Measurements from ENCODE around the gene PDE4D.

PDE4D gene

DNA sequence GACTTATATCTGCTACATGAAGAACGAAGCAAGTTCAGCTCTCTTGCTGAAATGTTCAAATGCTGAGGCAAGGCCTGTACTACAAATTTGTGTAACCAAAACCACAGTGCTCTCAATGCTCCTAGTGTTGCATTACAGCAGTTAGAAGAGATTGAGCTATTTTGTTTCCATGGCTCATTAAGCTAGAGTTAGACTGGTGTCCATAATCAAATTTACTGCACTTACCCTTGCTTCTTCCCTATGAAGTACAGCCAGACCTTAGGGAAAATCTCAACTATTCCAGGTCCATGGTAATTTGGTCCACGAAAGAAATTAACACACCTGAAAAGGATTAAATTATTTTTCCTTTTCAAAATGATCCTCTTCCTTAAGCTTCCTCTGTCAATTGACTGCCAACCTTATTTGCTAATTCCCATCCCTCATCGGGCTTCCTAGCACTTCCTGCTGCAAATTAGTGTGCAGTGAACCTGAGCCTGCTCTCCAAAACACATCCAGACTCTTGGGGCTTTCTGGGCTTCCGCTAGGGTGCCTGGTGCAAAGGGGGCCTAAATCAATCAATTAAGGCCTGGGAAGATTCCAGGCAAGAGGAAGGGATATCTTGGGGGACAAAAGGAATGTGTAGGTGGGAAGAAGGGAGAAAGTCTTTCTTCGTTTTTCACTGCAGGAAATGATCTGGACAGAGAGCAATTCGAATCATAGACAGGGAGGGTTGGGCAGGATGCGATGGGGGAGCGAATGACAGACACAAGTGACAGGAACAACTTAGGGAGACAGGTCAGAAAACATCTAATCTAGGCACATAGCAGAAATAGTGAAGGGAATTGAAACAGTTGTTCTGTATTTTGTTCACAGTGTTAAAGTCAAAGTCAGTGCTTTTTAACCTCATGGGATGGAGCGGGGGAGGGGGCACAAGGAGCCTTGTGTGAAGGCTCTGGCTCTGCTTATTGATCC is 768.2 kb downstream of the PDE4D start:
- peak; percentile 69 for FAIRE-seq

DNA sequence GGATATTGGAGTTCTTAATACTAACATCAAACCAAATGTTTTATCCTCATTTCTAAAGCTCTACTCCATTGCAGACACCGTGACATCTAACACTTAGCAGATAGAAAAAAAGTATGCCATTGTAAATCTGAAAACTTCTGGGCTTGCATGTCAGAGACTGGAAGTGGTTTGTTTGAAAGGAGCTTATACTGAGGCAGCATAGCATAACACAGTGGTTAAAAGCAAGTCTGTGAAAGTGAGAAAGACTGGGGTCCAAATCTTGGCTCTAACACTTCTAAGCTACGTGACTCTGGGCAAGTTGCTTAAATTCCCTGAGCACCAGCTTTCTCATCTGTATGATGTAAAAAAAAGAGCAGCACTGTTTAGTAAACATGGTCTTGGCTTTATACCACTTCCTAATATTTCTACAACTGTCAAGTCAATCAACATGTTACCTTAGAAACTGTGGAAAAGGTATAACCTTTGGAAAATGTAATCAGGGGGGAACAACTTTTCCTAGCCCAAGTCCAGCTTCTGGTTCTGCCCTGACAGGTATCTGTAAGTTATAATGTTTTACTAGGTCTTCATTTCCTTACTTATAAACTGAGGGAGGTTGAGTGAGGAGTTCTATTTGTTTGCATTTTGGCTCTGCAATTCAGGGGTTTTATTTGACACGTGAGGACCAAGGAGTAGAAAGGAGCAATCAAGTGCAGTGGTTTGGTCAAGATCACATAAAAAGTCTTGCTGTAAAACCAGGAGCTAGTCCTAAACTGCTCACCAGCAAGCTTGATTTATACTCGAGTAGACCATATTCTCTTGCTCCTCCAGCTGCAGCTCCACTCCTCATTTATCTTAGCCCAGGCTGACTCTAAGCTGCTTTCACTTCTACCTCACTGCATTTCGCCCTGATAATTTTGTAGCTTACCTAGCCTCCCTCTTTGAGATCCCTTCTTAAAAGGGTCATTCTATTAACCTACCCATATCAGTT is 769.6 kb downstream of the PDE4D start:
- FAIRE-seq: peak; percentile 87

DNA sequence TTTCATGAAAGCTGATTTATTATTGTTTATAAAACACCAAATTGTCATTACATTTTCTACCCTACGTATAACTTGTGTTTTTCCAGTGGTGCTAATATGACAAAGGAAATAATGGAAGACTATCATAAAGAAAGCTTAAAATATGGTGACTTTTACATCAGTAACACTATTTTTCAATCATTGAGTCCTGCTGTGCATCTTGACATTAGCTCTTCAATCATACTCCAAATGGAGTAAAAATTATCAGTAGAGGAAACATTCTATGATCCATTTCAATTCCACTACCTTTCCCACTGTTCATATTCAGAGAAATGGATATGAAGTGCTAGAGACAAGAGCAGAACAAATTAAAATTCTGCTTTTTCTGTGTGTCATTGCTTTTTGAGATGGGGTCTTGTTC is 774.0 kb downstream of the PDE4D start:
- FAIRE-seq: no peak

DNA sequence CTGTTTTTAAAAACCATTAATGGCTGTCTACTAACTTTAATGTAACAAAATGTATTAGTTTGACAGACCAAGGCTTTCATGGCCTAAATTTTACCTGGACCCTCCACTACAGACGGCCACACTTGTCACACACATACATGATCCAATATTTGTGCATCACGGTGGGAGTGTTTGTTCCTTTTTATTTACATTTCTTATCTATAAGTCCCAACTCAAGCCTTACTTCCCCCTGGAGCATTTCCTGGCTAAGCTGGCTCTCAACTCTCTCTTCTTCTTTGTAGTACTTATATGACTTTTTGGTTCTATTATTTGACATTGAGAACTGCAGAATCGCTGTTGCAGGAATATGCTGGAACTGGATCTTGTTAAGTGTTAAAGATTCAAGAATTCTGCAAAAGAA is 776.2 kb downstream of the PDE4D start:
- no peak for FAIRE-seq

DNA sequence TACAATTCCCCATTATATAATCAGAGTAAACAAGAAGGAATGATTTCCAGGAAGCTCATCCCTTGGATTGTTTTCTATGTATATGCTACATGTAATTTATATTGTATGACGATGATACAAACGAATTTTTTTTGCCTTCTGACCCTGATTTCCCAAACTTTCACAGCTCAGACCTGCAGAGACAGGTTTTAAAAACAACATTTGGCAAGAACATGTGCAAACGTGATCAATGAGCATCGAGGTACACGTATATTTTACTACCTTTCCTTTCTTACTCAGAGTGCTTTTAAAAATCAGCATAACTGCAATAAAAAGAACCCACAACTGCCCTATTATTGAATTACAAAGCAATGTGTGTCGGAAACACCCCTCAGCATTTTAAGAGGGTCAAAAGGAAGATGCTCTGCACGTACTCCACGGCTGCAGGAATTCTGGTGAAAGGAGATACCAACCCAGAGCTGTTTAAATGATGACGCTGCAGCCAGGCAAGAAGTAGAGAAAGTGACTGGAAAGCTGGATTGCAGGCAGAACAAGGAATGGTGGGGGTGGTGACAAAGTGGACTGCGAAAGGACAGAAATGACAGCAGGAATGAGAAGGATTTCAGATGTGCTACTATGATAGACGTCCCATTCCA is 777.2 kb downstream of the PDE4D start:
- FAIRE-seq: no peak

DNA sequence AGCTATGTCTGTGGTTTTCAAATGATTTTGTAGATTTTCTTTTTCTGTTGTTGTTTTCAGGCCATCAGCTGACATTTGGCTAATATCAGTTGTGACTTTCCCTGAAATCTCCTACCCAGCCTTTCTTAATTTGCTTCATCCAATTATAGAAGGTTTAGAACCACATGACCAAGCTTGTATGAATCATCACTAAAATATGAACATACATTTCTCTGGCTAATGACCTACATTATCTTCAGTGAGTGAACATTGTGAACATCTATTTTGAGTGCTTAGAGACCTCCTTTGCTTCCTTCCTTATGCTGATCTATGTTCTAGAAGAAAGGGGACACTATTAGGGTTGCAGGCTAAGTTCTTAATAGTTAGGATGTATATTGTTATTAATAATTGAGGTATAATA is 778.2 kb downstream of the PDE4D start:
- FAIRE-seq: peak; percentile 51

DNA sequence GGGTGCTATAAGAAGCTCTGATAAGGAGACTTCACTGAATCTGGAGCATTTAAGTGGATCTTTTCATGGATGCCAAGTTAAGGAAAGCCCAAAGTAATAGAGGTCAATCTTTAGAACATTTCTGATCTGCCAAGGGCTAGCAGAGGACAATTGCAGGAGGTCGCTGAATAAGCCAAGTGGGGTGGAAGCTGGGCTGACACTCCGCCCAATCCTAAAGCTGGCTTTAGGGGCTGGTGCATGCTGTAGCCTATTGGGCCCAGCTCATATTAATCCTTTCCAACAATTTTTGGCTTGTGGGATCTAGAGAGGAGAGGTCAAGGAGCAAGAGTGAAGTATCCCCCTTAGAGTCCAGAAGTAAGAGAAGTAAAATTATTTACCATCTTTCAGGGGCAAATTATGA is 784.1 kb downstream of the PDE4D start:
- no peak for FAIRE-seq

DNA sequence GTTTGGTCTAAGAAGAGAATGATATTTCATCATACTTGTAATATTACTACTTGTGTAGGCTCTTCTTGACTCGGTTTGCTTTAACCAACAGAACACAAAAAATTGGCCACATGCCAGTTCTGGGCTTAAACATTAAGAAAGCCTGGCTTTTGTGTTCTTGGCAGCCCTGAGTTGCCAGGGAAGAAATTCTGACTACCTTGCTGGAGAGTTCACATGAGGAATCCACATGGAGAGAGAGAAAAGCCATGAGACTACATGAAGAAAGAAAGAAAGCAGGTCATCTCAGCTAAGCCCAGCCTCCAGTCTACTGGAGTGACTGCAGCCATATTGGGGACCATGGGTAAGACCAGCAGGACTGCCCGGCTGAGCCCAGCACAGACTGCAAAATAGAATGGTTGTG is 785.8 kb downstream of the PDE4D start:
- no peak for FAIRE-seq

DNA sequence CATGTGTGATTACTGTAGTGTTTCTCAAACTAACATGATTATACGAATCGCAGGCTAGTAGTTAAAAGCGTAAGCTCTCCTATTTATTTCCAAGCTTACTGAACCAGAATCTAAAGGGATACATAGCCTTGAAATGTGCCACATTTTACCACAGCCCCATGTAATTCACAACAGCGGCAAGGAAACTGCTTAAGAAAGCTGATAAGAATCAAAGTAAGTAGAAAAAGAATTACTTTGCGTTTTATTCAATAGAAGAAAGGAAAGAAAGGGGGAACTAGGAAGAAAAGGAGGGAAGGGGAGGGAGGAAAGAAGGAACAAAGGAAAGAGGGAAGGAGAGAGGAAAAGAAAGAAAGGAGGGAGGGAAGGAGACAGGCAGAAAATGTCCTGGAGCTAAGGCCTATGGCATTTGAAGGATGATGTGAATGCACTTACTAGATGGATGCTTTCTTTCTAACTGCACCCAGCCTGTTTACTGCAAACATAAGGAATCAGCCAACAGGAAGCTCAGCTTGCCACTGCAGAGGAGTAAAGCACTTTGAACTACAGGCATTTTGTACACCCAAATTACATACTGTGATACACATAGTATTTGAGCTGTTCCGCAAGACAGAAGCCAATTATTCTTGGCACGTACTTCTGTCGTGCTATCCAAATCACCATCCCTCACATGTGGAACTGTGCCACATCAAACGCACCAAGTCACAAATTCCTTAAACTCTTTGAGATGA is 789.0 kb downstream of the PDE4D start:
- FAIRE-seq: no peak

DNA sequence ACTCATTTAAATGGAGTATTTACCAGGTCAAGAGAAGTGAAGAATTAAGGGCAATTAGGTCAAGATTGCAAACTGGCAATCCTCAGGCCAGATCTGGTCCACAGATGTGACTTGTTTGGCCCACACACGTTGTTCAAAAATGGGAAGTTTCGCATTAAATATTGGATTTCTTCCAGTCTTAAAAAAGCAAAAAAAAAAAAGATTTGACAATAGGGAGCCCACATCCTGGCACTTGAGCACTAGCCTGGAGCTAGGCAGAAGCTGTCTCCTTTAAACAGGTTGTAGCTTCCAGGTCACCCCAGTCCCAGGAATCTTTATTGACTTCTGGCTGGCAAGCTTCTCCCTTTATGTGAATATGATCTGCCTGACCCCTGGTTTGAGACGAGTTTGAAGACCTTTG is 790.2 kb downstream of the PDE4D start:
- FAIRE-seq: no peak

DNA sequence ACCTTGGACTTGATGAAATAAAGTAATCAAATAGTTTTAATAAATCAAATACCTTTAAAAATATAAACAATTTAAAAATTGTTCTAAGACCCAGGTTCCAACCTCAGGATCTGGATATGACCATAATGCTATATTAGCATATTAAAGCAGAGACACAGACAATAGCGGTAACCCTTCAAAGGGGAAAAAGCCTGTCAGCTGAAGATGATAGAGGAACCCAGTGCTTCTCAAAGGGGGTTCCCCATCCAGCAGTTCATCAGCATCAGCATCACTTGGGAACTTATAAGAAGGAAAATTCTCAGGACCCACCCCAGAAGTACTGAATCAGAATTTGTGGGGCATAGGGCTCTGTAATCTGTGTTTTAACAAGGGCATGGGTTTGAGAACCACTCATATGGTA is 791.1 kb downstream of the PDE4D start:
- no peak for FAIRE-seq

DNA sequence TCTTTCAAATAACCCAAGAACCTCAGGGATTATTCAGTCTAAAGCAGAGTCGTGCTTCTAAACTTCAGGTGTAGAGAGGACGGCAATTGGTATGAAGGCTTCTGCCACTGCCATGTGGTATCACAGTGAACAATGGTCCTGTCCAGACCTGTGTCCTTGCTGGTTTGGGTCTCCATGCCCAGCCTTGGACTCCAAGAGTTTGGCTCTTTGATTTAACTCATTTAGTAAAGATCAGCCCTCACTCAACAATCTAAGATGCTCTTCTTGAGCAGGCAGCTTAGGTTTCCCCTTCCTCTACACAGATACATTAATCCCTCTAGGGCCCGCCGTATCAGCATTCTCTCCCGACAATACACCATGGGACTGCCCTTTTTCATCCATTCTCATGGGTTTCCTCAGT is 792.7 kb downstream of the PDE4D start:
- no peak for FAIRE-seq

DNA sequence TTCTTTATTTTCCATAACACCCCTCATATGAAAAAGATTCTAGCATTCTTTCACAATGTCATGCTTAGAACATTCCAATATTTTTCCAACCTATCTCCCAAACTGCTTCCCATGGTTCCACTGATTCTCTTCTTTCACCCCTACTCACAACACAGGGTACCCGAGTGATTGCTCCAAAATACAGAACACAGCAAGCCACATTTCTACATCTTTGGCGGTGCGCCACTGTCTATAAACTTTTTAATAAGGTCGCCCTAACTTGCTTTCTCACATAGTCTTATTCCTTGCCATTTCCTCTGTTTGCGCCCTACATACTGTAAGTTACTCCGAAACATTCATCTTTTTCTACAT is 793.6 kb downstream of the PDE4D start:
- FAIRE-seq: no peak

DNA sequence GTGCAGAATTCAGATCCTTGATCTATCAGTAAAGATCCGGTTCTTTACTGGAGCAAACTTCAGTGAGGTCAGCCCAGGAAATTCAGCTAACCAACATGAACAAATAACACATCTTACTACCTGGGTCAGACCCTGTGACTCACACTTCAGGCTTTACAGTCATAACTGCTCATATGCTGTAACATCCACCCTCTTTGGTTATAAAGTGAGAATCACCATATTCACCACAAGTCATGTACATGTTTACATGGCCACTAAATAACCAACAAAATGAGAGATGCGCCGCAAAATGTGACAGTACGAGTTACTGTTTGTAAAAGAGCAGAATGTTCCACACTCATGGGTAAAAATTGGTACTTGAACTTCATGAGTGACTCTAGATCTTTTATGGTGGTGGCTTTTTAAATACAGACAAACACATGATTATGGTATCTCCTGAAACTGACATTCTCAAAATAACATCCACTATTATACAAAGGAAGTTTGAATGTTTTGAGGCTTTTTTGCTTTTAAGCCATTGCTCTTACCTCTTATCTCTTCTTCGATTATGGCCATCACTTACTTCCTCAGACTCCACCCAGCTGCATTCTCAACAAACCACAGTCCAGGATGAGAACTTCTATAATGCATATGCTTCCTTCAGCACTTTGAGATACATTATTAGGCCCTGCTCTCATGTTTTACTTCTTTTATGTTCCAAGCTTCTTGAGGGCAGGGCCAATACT is 794.1 kb downstream of the PDE4D start:
- no peak for FAIRE-seq

DNA sequence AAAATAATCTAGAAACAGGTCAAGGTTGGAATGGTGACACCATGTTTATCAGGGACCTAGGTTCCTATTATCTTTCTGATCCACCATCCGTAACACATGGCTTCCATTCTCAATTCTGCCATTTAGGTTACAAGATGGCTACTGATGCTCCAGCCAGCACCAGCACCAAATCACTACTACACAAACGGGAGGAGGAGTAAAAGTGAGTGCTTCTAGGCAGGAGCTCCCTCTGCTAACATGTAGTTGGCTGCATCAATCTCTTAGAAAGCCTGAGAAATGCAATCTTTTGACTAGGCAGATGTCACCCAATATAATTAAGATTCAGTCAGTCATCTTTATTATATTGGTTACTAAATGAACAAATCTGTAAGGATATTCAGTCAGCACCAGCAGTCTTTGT is 794.8 kb downstream of the PDE4D start:
- FAIRE-seq: no peak

DNA sequence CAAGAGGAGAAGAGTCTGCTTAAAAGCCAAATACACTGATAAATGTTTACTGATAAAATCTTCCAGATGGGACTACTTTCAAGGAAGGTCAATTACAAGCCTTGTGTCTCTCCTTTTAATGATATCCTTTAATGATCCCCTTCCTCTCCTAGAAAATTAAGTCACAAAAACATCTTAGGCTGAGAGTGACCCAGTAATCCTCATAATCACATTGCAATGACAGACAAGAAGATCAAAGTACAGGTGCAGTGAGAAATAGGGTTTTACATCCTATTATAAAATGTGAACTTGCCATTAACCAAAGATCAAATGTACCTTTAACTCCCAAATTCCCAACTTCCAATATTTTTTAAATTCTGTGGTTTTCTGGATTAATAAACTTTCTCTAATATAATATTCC is 795.8 kb downstream of the PDE4D start:
- no peak for FAIRE-seq

DNA sequence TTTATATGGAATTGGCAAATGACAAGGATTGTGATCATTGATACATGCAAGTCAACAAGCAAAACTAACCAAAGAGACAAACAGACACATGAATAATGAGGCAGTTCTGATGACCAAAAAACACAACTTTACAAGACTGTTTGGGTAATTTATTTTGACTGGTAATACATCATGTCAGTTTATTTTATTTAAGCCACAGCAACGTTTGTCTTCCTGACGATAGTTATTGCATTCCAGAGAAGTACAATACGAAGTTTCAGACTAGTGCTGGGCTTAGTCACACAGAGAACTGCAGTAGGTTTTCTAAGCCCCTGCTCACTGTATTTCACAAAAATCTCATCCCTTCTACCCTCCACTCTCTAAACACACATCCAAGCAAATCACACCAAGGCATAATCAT is 796.4 kb downstream of the PDE4D start:
- FAIRE-seq: no peak

DNA sequence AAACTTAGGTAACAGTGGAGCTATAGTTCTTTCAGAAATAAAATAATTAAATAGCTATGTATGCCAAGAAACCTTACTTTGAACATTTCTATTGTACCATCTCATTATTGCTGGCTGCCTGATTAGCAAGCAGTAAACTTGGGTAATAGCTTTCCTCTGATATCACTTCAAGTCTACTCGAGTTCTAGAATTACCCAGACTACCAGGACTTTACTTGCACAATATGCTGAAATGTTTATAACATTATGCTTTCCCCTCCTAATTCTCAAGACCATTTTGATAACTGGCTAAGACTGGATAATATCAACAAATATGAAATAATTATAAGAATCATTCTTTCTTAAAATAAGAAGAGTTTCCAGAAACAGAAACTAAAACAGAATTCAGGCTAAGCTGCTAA is 798.0 kb downstream of the PDE4D start:
- peak; percentile 24 for FAIRE-seq

DNA sequence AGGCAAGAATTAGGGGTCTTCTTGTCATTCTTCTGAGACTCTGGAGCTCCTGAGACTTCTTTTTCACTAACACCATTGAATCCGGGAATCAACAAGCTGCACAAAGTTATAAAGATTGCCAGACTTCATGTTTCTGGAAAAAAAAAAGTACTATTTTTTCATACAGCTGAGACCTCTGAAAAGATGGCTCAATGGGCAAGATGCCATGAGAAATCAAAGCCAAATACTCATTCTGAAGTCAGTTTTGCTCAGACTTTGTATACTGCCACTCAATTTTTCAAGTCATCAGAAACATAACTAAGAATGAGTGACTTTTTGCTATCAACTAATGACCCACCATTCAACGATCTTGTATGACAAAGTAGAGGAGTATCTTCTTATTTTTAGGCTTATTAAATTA is 798.7 kb downstream of the PDE4D start:
- peak; percentile 21 for FAIRE-seq

DNA sequence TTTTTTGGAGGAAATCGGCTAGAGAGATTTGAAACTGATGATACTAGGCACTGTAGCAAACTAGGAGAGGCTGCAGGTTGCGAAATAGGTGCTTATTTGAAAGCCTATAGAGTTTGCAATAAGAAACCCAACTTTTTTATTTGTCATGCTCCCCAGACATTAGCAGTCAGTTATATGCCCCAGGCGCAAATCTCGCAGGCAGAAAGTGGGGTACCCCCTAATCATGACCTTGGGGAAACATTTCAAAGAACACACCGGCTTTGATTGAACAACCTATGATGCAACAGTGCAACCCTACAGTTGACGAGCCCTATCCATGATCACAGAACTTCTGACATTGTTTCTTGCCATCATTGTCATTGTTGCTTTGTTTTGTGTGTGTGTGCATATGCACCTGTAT is 800.2 kb downstream of the PDE4D start:
- no peak for FAIRE-seq

DNA sequence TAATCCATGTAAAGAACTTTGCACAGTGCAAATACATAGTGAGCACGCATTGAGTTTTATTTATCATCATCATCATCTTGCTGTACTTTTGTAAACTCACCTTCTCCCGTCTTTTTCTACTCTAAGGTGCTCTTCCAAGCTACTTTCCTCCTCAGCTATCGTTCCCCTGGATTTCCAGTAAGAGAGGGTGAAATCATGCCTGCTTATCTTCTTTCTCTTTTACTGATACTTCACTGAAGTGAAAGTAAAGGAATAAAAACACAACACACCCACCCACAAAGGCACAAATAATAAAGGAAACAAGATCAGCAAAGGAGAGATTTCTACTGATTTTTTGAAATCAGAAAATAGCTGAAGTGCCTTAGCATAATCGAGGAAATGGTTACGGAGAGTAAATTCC is 800.8 kb downstream of the PDE4D start:
- no peak for FAIRE-seq

DNA sequence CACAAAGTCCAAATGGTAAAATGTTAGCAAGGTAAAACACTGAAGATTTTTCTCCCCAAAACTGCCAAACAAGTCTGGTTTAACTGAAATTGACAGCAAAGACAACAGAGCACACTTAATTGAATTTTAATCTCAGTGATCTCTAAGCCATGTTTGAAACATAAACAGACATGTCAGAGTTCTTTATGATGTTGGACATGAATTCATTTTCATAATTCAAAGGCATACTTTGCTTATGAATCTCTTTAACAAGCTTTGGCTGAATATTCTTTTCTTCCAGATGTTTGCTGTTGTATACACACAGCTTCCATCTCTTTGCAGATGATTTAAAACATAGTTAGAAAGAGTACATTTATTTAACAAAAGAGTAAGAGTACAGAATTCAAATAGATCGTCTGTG is 801.6 kb downstream of the PDE4D start:
- FAIRE-seq: peak; percentile 30

Data from islet of Langerhans (tissue), 1 donor.